Activated gamma-delta T cell (primary cell): ENCODE results near the gene HMGN2.
"Not testable (repeated sequence)": the region's sequence is repeated elsewhere in the genome, so short reads cannot be mapped to it uniquely, and the experiment has no call there.

Experiments
- DNase-seq: peaks from one replicate; lab custom pipeline; 2025; lab: John Stamatoyannopoulos, UW

HMGN2 gene

DNA sequence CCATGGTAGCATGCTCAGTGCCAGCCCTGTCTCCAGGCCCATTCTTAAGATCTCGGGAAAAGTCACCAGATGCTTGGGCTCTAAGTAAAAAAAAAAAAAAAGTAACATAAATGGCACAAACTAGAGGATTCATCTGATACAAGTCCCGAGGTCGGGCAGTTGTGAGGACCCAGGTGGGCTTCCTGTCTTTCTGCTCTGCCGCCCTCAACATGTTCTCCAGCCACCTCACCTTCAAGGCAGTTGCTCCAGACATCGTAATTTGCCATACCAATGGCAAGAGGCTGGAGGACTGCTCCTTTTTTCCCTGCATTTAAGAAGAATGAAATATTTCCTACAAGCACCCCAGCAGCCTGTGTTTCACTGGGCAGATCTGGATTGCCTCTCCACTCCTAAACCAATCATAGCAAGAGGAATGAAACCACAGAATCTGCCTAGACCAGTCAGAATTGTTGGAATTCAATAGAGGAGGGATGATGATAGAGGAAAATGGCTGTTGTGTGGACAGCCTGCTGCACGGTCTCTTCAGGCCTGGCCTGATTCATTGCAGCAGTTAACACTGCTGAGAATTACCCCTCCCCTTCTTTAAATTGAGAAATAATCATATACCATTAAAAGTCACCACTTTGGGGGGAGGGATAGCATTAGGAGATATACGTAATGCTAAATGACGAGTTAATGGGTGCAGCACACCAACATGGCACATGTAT lies 5.4 kb downstream of the HMGN2 start:
- no peak for DNase-seq

DNA sequence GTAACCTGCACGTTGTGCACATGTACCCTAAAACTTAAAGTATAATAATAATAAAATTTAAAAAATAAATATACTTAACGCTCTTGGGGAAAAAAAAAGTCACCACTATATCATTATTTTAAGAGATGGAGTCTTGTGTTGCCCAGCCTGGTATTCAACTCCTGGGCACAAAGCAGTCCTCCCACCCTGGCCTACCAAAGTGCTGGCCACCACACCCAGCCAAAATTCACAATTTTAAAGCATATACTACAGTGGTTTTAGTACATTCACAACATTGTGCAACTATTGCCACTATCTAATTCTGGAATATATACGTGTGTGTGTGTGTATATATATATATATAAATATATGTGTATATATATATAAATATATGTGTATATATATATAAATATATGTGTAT lies 5.9 kb downstream of the HMGN2 start:
- no peak for DNase-seq

DNA sequence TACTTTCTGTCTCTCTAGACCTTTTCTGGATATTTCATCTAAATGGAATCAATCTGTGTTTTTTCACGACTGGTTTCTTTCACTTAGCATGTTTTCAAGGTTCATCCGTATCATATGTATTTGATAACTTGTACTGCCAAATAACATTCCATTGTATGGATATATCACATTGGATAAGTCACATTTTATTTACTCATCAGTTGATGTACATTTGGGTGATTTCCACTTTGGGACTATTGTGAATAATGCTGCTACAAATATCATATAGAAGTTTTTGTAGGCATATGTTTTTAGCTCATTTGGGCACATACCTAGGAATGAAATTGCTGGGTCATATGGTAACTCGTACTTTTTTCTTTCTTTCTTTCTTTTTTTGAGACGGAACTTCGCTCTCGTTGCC lies 6.7 kb downstream of the HMGN2 start:
- no peak for DNase-seq

DNA sequence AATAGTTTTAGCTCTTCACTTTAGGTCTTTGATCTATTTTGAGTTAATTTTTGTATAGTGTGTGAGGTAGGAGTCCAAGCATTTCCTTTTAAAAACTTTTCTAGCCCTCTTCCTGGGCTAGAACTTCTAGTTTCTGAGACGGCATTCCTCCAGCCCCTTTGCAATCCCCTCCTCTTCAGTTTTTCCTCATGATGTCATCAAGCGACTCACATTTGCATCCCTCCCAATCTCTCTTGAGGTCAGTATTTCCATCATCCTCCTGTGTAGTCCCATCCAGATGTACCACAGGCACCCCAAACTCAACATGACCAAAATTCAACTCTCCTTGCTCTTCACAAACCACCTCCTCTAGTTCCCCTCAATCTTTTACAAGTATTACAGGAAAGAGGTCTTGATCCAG lies 10.7 kb downstream of the HMGN2 start:
- no peak for DNase-seq

DNA sequence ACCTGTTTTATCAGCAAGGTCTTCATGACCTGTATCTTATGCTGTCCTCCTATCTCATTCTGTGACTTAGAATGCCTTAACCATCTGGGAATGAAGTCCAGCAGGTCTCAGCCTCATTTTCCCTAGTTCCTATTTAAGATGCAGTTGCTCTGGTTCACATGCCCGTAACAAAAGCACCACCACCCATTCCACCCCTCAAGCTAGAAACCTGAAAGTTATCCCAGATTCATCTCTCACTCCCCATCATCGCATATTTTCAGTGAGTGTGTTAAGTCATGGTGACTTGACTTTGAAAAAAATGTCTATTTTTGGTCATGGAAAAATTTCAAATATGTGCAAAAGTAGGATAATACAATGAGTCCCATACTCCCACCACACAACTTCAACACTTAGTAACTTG lies 11.7 kb downstream of the HMGN2 start:
- DNase-seq, result no peak

DNA sequence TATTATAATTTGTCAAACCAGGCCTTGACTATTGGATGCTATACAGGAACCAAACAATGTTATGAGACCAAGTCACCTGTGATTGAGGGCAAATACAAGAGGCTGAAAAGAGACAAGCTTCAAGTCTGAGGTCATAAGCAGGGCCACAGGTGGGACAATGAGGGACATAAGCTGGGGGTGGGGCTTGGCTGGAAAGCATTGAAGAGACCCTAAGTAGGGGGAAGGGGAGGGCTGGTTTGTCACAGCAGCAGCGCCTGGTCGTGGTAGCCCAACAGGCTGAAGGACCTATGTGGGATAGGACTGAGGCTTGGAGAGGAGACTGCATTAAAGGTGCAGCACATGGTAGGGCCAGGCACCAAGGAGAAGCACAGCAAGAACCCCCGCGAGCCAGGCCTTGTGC lies 17.9 kb downstream of the HMGN2 start:
- no peak for DNase-seq

DNA sequence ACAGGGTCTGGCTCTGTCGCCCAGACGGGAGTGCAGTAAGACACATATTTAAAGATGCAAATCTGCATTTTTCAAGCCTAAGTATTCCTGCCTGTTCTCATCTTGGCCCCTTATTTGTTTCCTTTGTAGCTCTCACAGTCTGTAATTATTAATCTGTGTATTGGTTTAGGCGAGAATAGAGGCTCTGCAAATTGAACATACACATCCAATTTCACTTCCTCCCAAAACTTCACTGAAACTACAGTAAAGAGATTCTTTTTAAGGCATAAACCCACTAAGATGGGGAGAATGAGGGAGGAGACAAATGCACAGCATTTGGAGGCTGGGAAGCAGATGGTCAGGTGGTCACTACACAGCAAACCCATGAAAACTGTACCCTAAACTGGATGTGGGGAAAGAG lies 21.0 kb downstream of the HMGN2 start:
- no peak for DNase-seq

DNA sequence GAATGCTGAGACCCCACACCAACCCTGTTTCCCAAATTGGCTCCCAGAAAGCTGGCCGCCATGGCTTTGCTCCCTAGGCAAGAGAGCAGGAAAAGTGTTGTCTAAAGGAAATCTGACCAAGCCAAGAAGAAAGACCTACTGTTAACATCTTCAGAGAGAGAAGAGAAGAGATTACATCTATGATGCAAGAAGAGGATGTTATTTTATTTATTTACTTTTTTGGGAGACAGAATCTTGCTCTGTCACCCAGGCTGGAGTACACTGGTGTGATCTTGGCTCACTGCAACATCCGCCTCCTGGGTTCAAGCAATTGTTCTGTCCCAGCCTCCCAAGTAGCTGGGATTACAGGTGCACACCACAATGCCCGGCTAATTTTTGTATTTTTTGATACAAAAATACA lies 21.7 kb downstream of the HMGN2 start:
- DNase-seq, result no peak

DNA sequence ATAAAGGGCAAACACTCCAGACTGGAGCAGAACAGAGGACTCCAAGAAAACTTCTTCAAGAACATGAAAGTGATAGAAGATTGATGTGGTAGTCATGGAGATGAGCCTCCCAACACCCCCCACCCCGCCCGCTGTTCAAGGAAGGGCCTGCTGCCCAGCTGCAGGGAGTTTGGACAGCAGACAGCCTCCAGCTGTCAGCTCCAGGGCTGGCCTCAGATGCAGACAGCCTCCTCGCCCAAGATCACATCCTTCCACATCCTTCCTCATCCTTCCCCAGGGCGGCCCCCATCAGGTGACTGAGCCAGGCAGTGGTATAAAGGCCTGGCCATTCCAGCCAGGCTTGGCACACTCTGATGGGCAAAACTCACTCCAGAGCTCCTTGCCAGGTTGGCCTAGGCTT lies 24.6 kb downstream of the HMGN2 start:
- DNase-seq, result no peak

DNA sequence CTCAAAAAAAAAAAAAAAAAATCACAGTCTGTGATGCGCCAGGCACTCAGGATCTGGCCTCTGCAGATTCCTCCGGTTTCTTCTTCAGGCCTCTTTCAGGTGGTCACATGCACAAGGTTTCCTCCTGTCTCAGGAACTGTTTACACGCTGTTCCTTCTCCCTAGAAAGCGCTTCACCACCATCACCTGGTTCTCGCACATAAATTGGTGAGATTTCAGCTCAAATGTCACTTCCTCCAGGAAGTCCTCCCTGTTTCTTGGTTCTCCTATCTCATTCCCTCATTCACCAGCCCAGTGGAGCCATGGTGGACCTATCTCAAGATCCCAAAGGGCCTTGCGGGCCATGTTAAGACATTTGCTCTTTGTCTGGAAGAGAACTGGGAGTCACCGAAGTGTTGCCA lies 26.7 kb downstream of the HMGN2 start:
- no peak for DNase-seq

DNA sequence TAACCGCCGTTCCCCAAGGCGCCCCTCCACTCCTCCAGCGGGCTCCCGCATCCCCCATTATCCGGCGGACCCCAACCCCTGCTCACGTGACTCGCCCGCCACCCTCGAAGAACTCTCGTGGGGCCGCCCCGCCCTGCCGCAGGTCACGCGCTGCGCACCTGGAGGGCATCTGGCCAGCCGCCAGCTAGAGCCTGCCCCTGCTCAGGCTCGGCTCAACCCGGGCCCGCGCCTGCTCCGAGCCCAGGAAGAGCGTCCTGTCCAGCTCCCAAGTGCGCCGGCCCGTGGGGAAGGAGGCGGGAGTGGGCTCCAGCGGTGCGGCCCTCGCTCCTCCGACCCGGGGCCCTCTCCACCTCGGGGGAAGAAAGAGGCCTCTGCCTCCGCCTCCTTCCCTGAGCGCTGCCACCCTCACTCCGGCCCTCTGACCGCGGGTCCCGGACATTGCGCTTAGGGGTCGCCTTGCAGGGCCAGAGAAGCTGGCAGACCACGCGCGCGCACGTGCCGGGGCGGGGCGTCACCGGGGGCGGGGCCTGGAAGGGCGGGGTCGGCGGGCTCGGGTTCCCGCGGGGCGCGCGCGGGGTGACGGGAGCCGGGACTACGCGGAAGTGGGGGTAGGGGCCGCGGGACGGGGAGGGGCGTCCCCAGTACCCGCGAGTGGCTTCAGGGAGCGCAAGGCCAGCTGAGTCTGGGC lies 28.4 kb downstream of the HMGN2 start:
- DNase-seq, result peak; percentile 84

DNA sequence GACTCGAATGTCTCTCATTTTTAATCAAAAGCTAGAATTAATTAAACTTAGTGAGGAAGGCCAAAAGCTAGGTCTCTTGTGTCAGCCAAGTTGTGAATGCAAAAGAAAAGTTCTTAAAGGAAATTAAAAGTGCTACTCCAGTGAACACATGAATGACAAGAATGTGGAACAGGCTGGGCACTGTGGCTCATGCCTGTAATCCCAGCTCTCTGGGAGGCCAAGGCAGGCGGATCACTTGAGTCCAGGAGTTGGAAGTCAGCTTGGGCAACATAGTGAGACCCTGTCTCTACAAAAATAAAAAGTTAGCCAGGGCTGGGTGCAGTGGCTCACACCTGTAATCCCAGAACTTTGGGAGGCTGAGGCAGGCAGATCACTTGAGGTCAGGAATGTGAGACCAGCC lies 38.5 kb downstream of the HMGN2 start:
- not testable (repeated sequence) for DNase-seq

DNA sequence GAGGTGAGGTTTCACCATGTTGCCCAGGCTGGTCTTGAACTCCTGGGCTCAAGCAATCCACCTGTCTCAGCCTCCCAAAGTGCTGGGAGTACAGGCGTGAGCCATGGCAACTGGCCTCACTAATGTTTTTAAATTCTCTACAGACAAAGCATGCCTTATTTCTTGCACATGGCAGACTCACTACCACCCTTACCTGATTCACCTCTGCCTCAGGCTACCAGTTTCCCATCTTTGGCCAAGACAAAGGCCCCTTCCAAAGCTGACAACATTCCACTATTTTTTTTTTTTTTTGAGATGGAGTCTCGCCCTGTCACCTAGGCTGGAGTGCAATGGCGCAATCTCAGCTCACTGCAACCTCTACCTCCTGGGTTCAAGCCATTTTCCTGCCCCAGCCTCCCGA lies 43.6 kb downstream of the HMGN2 start:
- not testable (repeated sequence) for DNase-seq

DNA sequence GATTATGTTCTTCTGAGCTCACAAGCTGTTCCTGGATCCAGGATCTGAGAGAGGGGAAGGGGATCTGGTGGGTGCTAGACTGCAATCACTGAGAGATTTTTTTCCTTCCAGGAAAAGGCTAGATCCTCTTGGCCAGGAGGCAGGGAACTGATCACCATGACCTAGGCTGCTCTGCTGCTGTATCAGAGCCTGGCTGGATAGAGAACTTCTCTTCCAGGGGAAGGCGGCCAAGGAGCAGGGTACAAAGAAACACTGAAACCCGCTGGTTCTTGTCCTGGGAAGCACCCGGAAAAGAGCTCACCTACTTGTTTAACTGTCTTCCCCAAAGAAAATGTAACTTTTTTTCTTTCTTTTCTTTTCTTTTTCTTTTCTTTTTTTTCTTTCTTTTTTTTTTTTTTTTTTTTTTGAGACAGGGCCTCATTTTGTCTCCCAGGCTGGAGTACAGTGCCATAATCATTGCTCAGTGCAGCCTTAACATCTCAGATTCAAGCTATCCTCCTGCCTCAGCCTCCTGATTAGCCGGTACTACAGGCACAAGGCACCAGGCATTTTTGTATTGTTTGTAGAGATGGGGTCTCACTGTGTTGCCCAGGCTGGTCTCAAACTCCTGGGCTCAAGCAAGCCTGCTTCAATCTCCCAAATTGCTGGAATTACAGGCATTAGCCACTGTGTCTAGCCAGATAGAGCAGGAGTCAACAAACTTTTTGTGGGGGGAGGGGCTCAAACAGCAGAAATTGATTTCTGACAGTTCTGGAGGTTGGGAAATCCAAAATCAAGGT lies 44.9 kb downstream of the HMGN2 start:
- no peak for DNase-seq

DNA sequence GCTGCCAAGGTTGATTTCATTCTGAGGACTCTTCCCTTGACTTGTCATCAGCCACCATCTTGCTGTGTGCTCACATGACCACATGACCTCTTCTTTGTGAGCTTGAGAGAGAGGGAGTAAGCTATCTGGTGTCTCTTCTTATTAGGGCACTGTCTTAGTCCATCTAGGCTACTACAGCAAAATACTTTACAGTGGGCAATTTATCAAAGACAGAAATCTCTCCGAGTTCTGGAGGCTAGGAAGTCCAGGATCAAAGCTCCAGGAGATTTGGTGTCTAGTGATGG lies 45.5 kb downstream of the HMGN2 start:
- no peak for DNase-seq

DNA sequence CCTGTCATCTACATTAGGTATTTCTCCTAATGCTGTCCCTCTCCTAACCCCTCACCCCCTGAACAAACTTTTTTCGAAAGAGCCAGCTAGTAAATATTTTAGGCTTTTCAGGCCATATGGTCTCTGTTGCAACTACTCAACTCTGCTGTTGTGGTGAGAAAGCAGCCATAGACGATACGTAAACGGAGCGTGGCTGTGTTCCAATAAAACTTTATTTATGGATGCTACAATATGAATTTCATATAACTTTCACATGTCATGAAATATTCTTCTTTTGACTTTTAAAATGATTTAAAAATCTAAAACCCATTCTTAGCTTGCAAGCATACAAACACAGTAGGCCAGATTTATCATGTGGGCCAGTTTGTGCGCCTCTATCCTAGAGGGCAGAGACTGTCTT lies 46.1 kb downstream of the HMGN2 start:
- no peak for DNase-seq

DNA sequence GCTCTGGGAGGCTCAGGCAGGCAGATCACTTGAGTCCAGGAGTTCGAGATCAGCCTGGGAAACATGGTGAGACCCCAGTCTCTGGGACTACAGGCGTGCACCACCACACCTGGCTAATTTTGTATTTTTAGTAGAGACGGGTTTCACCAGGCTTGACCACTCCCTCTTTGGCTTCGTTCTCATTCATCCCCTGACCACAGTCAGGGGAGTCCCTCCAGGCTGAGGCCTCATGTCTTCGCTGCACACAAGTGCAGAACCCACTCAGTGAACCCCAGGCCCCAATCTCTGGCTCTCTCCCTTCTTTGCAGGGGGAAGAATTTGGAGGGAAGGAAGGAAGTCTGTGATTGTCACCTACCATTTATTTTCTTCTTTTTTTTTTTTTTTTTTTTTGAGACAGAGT lies 48.1 kb downstream of the HMGN2 start:
- no peak for DNase-seq

DNA sequence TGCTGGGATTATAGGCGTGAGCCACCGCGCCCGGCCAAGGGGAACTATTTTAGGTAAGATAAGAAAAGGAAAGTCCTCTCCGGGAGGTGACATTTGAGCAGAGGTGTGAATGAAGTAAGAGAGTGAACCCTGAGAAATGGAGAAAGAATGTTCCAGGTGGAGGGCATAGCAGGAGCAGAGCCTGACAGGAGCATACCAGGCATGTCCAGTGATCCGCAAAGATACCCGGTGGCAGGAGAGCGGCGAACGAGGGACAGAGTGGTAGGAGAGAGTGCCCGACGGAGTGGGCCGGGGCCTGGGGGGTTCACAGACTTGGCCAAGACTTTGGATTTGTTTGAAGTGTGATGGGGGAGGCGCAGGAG lies 49.4 kb downstream of the HMGN2 start:
- DNase-seq, result no peak

DNA sequence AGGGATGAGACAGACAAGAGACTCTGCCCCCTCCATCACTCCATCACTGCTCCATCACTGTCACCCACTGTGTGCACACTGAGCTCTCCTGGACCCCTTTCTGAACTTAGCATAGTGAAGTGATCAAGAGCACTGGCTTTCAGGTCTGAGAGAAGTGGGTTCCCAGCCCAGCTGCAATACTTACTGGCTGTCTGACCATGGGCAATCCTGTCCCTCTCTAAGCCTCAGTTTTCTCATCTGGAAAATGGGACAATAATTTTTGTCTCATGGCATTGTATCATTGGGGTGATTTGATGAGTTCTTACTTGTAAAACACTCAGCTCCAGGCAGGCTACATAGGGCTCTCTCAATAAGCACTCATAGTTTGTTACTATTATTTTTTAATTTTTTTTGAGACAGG lies 49.8 kb downstream of the HMGN2 start:
- no peak for DNase-seq

DNA sequence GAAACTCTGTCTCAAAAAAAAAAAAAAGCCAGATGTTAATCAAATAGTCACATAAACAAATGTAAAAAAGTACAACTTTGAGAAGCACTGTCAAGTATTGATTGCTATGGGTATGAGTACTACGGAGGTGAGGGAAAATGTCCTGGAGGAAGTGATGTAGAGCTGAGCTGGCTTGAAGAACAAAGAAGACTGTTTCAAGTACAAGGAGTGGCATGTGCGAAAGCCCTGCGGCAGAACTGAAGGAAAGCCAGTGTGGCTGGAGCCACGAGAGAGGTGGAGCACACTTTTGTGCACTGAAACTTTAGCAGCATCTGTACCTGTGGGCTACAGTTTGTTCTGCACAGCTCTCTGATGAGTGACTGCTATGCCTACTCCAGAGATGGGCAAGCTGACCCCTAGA lies 51.9 kb downstream of the HMGN2 start:
- no peak for DNase-seq
